ENCODE data around the gene FAM237A. TPM values are rescaled to one million over a fixed set of nuclear protein-coding genes. Genes with fewer than 3 reads are reported as not detected.
A peak's percentile ranks its signal among the peaks of the same experiment; 100 is the strongest.

FAM237A gene
- total and polyA plus RNA-seq, 2 of the 13 experiments (the other 11 are each of a cell fraction or from before 2014, with no cell fraction given) = not detected

DNA sequence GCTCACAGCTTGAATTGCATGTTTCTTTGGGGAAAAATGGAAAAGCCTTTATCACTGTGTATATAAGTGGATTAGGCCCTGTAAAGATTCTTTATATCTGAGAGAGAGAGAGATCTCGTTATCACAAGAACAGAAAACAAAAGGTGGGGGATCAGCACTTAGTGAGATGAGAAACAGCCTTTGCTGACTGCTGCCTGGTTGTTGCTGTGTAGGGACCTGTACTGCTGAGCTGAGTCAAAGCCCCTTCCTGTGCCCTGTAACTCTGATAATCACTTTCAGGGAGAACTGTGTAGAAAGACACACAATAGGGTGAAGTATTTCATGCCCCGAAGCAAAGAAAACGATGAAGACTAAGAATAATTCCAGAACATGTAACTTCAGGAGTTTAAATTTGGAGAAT, 30.6 kb upstream of the FAM237A start:
- H3K4me3 ChIP-seq (replicated peaks in 1 of 3; ENCODE audit: insufficient read depth in 1 of 3, low read depth in 2 of 3, low read length in 3 of 3) = no peak overlapping the region
- H3K79me2 ChIP-seq (ENCODE audit: insufficient read depth, low read length) = no peaks in the 10 kb centered on the region
- no peak overlapping the region for H3K27ac ChIP-seq (ENCODE audit: extremely low read length, insufficient read depth, low read length)
- H2AFZ ChIP-seq (ENCODE audit: low read length) = no peak overlapping the region
- ChIA-PET POLR2A (no interaction called here), CTCF (ENCODE audit: low intra/inter-chr PET ratio, low total read pairs) (no interaction called here)
- no peaks in the 10 kb centered on the region for H4K20me1 ChIP-seq (ENCODE audit: insufficient read depth, low read length)
- TF ChIP-seq TBL1XR1 (IDR thresholded peaks at IDR 0.05; ENCODE audit: borderline replicate concordance, low read length, partially characterized antibody) (no peak), SOX5 (CRISPR knock-in tag; IDR thresholded peaks at IDR 0.05; ENCODE audit: borderline replicate concordance) (no peak), ZNF782 (CRISPR knock-in tag; IDR thresholded peaks at IDR 0.05; ENCODE audit: borderline replicate concordance) (no peak), CBFB (CRISPR knock-in tag; IDR thresholded peaks at IDR 0.05) (no peak), KLF9 (CRISPR knock-in tag; IDR thresholded peaks at IDR 0.05; ENCODE audit: low read depth) (no peak), PCBP2 (optimal IDR thresholded peaks at IDR 0.05; ENCODE audit: low read depth, low read length, poor library complexity, severe bottlenecking) (no peak), ZNF878 (CRISPR knock-in tag; IDR thresholded peaks at IDR 0.05) (no peak)
- TF ChIP-seq, protein P1, sequence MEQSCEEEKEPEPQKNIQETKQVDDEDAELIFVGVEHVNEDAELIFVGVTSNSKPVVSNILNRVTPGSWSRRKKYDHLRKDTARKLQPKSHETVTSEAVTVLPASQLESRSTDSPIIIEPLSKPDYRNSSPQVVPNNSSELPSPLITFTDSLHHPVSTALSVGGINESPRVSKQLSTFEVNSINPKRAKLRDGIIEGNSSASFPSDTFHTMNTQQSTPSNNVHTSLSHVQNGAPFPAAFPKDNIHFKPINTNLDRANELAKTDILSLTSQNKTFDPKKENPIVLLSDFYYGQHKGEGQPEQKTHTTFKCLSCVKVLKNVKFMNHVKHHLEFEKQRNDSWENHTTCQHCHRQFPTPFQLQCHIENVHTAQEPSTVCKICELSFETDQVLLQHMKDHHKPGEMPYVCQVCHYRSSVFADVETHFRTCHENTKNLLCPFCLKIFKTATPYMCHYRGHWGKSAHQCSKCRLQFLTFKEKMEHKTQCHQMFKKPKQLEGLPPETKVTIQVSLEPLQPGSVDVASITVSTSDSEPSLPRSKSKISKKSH (CRISPR knock-in tag; IDR thresholded peaks at IDR 0.05; ENCODE audit: borderline replicate concordance) = no peak
- intact Hi-C loops (cut with micrococcal nuclease; ENCODE audit: unreplicated experiment) (no loop called here), in situ Hi-C loops (cut with HindIII; ENCODE audit: extremely low pct_ligation_motif_present, low pct_unique_long_range_greater_than_20kb) (no loop called here)
- FAIRE-seq (no peak), DNase-seq (ENCODE audit: low spot score) (no peak), ATAC-seq (no peak)
- H3K36me3 ChIP-seq (replicated peaks in 1 of 2; ENCODE audit: control insufficient read depth in 1 of 2, insufficient read depth in 2 of 2, low read length in 2 of 2) = no peaks in the 10 kb centered on the region
- H3K9ac ChIP-seq (ENCODE audit: insufficient read depth, low read depth, low read length) = no peak overlapping the region
- 1% methylated on average over 3 of the region's 3 CpGs for WGBS (ENCODE audit: low lambda C conversion rate)
- H3K9me3 ChIP-seq (ENCODE audit: low read length) = no peaks in the 10 kb centered on the region
- 0 out of 5 replicates have a peak, but pooled peaks cover 0 to 8% of the 10 kb centered on the region in 2 experiments for H3K27me3 ChIP-seq (ENCODE audit: control insufficient read depth in 1 of 2, insufficient read depth in 2 of 2, low read length in 2 of 2)
- no peak overlapping the region for H3K4me2 ChIP-seq (ENCODE audit: low read depth, low read length)
- BruUV-seq (replicated peaks) = no TSS peak
- no peaks in the 10 kb centered on the region for H3K4me1 ChIP-seq (ENCODE audit: insufficient read depth, low read length)

DNA sequence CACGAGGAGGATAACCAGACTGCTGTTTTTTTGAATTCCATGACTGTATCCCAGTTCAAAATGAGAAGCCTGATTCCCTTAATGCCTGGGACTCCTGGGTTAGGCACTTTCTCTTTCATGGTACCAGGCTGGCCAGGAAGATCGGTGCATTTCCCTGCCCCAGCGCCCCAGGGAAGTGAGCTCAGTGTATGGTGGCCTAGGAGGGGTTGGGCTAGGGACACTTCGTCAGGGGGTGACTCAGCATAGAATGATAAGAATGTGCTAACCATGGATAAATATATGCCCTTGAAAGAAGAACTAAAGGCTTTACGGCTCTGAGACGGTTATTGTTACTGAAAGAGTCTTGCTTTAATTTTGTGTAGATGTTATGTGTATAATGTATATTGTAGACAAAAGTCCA, 27.5 kb upstream of the FAM237A start:
- Histone ChIP-seq H2AFZ (ENCODE audit: low read length) (no peak overlapping the region), H3K27me3 (ENCODE audit: control insufficient read depth in 1 of 2, insufficient read depth in 2 of 2, low read length in 2 of 2) (peaks cover 0 to 5% of the 10 kb centered on the region in 2 experiments; a peak in 1 of 5 replicates), H3K36me3 (replicated peaks in 1 of 2; ENCODE audit: control insufficient read depth in 1 of 2, insufficient read depth in 2 of 2, low read length in 2 of 2) (no peaks in the 10 kb centered on the region), H3K4me1 (ENCODE audit: insufficient read depth, low read length) (no peaks in the 10 kb centered on the region), H3K4me2 (ENCODE audit: low read depth, low read length) (no peak overlapping the region), H3K9ac (ENCODE audit: insufficient read depth, low read depth, low read length) (no peak overlapping the region), H3K27ac (ENCODE audit: extremely low read length, insufficient read depth, low read length) (no peak overlapping the region), H3K4me3 (replicated peaks in 1 of 3; ENCODE audit: insufficient read depth in 1 of 3, low read depth in 2 of 3, low read length in 3 of 3) (no peak overlapping the region), H3K9me3 (ENCODE audit: low read length) (no peaks in the 10 kb centered on the region), H4K20me1 (ENCODE audit: insufficient read depth, low read length) (no peaks in the 10 kb centered on the region), H3K79me2 (ENCODE audit: insufficient read depth, low read length) (no peaks in the 10 kb centered on the region)
- intact Hi-C loops (cut with micrococcal nuclease; ENCODE audit: unreplicated experiment) = no loop called here
- CTCF ChIA-PET (ENCODE audit: low intra/inter-chr PET ratio, low total read pairs) = no interaction called here
- POLR2A ChIA-PET = no interaction called here
- BruUV-seq (replicated peaks) = no TSS peak
- 11% methylated on average over 6 of the region's 6 CpGs for WGBS (ENCODE audit: low lambda C conversion rate)
- DNase-seq (ENCODE audit: low spot score) (no peak), FAIRE-seq (no peak), ATAC-seq (peak; percentile 61)
- TF ChIP-seq MAFK (conservative IDR thresholded peaks at IDR 0.05 in 1 of 2, IDR thresholded peaks at IDR 0.05 in 1 of 2; ENCODE audit: low read length in 2 of 2) (0 out of 4 replicates have a peak, but pooled peaks of 1 of the 2 experiments have one; percentile 16), NFE2L2 (IDR thresholded peaks at IDR 0.05; ENCODE audit: low read length) (peak; percentile 56; the same call in 1 of the 2 replicates), GTF2F1 (IDR thresholded peaks at IDR 0.05; ENCODE audit: low read length) (no peak)
- in situ Hi-C loops (cut with HindIII; ENCODE audit: extremely low pct_ligation_motif_present, low pct_unique_long_range_greater_than_20kb) = no loop called here
